ENCODE measurements around the gene MIEF1. TPM values are rescaled to one million over a fixed set of nuclear protein-coding genes. Genes with fewer than 3 reads are reported as not detected.

Gene MIEF1
- total RNA-seq, 6 experiments from 2014 or later = 26.4 to 32.8 (median 28.7) TPM

- peak; percentile 91 for DNase-seq
- TF ChIP-seq CTCF (IDR thresholded peaks at IDR 0.05) = no peak
- Mint-ChIP-seq H3K36me3 (ENCODE audit: low read depth) (no peaks in the 10 kb centered on the region), H3K4me1 (ENCODE audit: low read depth) (peaks cover 25% of the 10 kb centered on the region), H3K4me3 (peak overlapping the region; percentile 63), H3K9me3 (no peaks in the 10 kb centered on the region), H3K27ac (peak overlapping the region; percentile 87), H3K27me3 (ENCODE audit: insufficient read depth) (peaks cover 7% of the 10 kb centered on the region)
Observed at GRCh38 chr22:39493759-39494158, 8.3 kb upstream of the MIEF1 start.

DNA sequence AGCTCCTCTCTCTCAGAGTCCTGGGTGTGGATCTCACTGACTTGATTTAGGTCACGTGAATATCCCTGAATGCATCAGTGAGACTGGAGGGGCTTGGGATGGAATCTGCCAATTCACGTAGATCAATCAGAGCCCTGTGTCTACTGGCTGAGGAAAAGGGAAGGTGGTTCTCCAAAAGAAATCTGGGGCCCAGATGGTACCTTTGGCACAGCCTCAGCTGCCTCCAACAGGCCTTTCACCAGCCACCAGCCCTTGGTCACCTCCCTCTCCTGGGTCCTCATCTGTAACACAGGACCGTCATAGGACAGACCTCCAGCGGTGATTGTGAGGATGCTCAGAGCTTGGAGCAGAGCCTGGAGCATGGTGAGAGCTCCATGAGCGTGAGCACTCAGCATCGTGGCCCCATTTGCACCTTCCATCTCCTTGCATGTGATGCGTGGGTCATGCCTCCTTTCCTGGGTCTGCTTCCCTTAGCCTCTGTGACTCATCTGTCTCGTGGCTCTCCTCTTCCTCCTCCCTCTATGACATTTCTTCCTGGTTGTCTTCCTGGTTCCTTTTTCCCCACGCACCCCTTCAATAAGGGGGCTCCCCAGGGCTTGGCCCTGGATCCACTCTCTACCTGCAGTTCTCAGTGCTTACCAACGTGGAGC is 7.5 kb upstream of the MIEF1 start:
- Mint-ChIP-seq H3K9me3 (no peaks in the 10 kb centered on the region), H3K36me3 (ENCODE audit: low read depth) (no peaks in the 10 kb centered on the region), H3K27ac (peak overlapping the region; percentile 87), H3K27me3 (ENCODE audit: insufficient read depth) (peaks cover 10% of the 10 kb centered on the region), H3K4me3 (no peak overlapping the region), H3K4me1 (ENCODE audit: low read depth) (peaks cover 25% of the 10 kb centered on the region)
- DNase-seq = no peak
- no peak for TF ChIP-seq CTCF (IDR thresholded peaks at IDR 0.05)

DNA sequence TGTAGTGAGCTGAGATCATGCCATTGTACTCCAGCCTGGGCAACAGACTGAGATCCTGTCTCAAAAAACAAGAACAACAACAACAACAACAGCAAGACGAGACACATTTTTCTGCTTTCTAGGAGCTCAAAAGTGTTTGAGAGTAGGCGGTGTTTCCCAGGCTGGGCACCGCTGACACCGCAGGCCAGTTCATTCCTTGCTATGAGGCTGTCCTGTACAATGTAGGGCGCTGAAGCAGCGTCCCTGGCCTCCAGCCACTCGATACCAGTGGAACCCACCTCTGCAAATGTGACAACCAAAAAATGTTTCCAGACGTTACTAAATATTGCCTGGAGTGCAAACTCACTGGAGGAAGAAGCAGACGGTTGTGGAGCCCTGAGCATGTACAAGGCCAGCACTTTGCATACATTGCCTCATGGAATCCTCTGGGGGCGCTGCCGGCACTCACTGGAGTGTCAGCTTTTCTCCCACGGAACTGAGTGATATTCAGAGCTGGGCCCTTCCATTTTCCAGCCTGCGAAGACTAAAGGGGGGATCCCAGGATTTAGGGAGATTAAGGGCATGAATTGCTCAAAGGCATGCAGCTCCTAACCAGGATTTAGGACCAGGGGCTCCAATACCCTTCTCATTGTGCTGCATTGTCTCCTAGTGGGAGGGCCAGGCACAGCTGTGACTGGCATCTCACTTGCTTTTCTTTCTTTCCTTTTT is 5.8 kb upstream of the MIEF1 start:
- TF ChIP-seq CTCF (IDR thresholded peaks at IDR 0.05) = peak; percentile 83
- H3K4me1 Mint-ChIP-seq (ENCODE audit: low read depth) = peaks cover 32% of the 10 kb centered on the region
- peak; percentile 44 for DNase-seq
- H3K27ac Mint-ChIP-seq = no peak overlapping the region
- H3K9me3 Mint-ChIP-seq = no peaks in the 10 kb centered on the region
- no peaks in the 10 kb centered on the region for H3K36me3 Mint-ChIP-seq (ENCODE audit: low read depth)
- H3K4me3 Mint-ChIP-seq = no peak overlapping the region
- peaks cover 8% of the 10 kb centered on the region for H3K27me3 Mint-ChIP-seq (ENCODE audit: insufficient read depth)

DNA sequence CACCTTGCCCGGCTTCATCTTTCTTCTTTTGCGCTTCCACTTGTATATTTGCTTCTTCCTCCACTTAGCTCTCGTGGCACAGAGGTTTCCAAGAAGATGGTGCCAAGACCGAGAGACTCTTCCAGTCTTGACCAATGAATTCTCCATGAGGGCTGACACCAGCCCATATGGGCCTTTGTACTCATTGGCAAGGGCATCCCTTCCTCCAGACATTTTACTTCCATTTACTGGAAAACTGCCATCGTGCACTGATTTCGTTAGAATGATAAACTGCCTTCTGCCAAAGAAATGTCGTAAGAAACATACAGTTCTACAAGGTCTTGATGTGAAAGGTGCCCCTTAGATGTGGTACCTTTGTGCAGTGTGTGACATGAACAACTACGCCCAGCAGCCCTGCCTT is 4.7 kb upstream of the MIEF1 start:
- H3K27ac Mint-ChIP-seq = no peak overlapping the region

GRCh38 chr22:39498368-39498767 is 3.7 kb upstream of the MIEF1 start:
- H3K27me3 Mint-ChIP-seq (ENCODE audit: insufficient read depth) = peaks cover 3% of the 10 kb centered on the region
- H3K36me3 Mint-ChIP-seq (ENCODE audit: low read depth) = peaks cover 7% of the 10 kb centered on the region
- peaks cover 34% of the 10 kb centered on the region for H3K4me1 Mint-ChIP-seq (ENCODE audit: low read depth)
- no peak overlapping the region for H3K4me3 Mint-ChIP-seq
- H3K9me3 Mint-ChIP-seq = no peaks in the 10 kb centered on the region
- no peak for DNase-seq
- no peak overlapping the region for H3K27ac Mint-ChIP-seq
- no peak for TF ChIP-seq CTCF (IDR thresholded peaks at IDR 0.05)

More for the DNA sequence above, 4.7 kb upstream of the MIEF1 start:
- peaks cover 37% of the 10 kb centered on the region for H3K4me1 Mint-ChIP-seq (ENCODE audit: low read depth)
- H3K36me3 Mint-ChIP-seq (ENCODE audit: low read depth) = no peaks in the 10 kb centered on the region
- H3K27me3 Mint-ChIP-seq (ENCODE audit: insufficient read depth) = peaks cover 3% of the 10 kb centered on the region
- no peak for DNase-seq
- H3K4me3 Mint-ChIP-seq = no peak overlapping the region
- TF ChIP-seq CTCF (IDR thresholded peaks at IDR 0.05) = no peak
- H3K9me3 Mint-ChIP-seq = no peaks in the 10 kb centered on the region
